Upper lobe of left lung (tissue), 4 donors: ENCODE results near the gene CNTN2.

Experiments
- CTCF ChIP-seq, 6 experiments: fragments of 450-650 bp in 4 of 6; fragments of 200-600 bp in 2 of 6; sonication (generic) in 2 of 6; IDR thresholded peaks; one replicate each; pipeline ENCODE4 v1.5.1; 2016 to 2019; ENCODE audit warnings: antibody characterized with exemption in 6 of 6
- POLR2A ChIP-seq, 4 donors: fragments of 450-650 bp; IDR thresholded peaks; one replicate each; pipeline ENCODE4 v1.5.1; 2016 to 2017; ENCODE audit warnings: antibody characterized with exemption in 4 of 4, mild to moderate bottlenecking in 2 of 4
- POLR2AphosphoS5 ChIP-seq, 2 donors: sonication (generic); formaldehyde crosslinking; IDR thresholded peaks; one replicate each; pipeline ENCODE4 v1.5.1; 2017; ENCODE audit warnings: antibody characterized with exemption in 2 of 2

- TF ChIP-seq CTCF (IDR thresholded peaks at IDR 0.05) = no peak
- TF ChIP-seq POLR2A (IDR thresholded peaks at IDR 0.05) = no peak
- TF ChIP-seq POLR2AphosphoS5 (IDR thresholded peaks at IDR 0.05) = no peak
These were observed 39.5 kb upstream of the CNTN2 start for GRCh38 chr1:205003358-205004131.
